ENCODE results near the gene ASIC2.

ASIC2 gene

DNA sequence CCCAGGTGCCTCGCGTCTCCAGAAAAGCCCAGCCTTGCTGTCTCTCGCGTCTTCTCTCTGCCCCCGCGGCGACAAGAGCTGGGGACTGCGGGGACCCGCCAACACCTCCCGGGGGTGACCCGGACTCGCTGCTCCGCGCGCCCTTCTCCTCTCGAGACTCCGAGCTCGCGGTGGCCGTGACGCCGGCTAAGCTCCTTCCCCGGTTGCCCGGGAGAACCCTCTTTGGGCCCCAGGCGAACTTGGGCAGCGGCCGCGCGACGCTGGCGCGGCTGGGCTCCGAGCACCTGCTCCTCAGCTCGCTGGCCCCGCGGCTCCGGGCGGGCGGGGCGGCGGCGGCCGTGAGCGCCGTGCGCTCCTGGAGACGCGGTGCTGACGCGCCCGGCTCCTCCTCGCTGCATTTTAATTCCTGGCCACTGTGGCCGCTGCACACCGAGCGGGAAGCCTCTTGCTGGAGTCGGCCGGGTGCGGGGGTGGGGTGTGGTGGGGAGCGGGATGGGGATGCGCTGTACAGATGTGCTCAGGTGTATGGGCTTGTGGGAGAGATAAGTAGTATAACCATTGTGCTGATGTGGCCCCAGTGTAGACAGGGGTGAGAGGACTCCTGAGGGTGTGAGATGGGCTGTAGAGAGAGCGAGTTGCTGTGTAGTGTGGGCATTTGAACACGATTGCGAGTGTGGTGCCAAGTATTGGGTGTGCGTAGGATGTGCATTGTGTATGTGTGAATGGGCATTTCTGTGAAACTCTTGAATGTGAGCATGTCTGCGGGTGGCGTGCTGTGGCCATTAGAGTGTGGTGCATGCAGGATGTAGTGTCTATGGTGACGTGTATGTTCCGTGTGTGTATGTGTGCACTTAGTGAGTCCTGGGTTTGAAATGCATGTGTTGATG lies at the start of gene ASIC2:
TSS of gene ASIC2 (minus strand) at position 315 of the 887 bp plus-strand sequence.
- no peak for DNase-seq

DNA sequence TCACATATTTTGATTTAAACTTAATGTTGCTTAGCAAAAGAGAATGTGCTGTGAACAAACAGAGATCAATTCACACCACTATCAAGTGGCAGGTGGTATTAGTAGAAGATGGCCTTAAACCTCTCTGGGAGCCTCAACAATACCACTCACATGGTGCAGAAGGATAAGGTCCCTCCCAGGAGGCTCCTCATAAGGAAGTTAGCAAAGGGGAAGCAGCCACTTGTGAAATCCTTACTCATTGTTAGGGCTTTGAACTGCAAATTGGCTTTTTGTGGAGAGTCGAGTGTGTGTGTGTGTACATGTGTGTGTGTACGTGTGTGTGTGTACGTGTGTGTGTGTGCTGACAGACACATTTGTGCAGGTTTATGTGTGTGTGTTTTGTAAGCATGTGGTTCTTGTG lies 48.9 kb upstream of the ASIC2 start:
- DNase-seq = no peak

DNA sequence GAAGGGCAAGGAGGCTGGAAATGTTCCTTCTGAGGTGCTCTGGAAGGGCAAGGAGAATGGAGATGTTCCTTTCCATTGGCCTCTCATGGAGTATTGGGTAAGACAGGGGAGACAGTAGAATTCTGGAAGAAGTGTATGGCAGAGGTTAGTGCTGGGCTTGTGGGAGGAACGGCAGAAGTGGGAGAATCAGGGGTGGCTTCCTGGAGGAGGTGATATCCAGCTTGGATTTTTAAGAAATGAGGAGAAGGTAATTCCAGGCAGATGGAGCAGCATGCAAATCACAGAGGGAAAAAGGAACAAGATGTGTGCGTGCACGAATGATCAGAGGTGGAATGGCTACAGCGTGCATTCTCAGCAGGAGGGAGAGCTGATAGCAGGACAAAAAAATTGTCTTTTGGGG lies 45.1 kb upstream of the ASIC2 start:
- DNase-seq = no peak

DNA sequence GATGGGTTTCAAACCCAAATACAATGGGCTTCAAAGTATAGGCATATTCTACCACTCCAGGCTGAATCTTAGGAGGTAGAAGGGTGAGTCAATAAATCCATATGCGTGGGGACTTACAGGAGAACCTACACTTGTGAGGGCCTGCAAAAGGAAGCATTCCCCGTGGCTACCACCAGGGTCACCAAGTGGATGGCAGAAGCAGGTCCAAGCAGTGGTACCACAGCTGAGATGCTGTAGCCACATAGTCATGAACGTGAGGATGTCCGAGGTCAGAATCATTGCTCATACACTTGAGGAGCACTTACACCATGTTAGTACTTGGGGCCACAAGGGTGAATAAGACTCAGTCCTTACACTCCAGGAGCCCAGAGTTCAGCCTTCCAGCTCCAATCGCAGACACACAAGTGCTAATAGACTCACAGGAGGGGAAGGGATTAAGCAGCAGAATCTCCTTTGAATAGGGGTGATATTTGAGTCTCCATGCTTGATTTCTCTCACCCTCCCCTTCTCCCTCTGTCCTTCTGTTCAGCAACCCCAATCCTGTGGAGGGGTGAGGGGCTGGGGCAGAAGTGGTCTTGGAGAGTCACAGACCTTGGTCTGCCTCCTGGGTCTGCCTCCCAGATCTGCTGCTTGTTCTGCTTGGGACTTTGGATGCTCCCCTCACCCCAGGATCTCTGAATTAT lies 42.5 kb upstream of the ASIC2 start:
- no peak for DNase-seq

DNA sequence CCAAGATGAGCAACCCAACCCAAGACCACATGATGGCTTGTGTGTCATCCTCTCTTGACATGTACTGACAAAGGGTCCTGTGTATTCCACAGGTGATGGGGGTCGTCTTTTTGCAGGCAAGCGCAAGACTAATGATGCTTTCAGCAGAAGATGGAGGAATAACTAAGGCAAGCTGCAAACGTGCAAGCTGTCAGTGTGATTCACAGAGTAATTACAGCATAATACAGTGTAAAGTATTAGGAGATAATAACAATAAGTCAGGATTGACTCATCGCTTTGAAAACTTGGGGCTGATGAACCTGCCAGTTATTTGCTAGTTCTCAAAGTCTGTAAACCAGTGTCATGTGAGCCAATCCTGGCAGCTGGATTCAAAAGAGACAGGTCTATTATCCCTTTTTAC lies 41.6 kb upstream of the ASIC2 start:
- no peak for DNase-seq

DNA sequence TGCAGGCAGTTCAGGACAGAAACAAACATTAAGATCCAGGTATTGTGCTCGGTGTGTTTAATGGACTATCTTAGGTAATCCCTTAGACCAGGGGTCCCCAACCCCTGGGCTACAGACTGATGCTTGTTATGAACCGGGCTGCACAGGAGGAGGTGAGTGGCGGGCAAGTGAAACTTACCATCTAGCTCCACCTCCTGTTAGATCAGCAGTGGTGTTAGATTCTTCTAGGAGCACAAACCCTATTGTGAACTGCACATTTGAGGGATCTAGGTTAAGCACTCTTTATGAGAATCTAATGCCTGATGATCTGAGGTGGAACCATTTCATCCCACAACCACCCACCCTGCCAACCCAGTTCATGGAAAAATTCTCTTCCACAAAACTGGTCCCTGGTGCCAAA lies 37.8 kb upstream of the ASIC2 start:
- no peak for DNase-seq

DNA sequence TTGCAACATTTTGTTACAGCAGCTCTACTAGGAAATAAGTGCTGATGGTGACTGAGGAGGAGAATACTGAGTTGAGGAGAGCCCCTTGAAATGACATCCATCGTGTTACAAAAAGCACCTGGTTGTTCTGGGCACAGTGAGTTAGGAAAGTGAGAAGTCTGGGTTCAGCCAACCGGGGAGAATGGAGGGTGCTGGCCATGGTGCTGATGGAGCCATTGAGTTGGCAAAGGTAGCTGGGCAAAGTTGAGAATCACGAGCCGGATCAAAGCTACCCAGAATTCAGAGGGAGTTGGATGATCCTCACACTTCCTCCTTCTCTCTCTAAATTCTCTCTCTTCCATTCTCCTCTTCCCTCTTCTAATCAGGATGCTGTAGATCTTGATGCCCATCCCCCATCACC lies 35.0 kb upstream of the ASIC2 start:
- DNase-seq = no peak

DNA sequence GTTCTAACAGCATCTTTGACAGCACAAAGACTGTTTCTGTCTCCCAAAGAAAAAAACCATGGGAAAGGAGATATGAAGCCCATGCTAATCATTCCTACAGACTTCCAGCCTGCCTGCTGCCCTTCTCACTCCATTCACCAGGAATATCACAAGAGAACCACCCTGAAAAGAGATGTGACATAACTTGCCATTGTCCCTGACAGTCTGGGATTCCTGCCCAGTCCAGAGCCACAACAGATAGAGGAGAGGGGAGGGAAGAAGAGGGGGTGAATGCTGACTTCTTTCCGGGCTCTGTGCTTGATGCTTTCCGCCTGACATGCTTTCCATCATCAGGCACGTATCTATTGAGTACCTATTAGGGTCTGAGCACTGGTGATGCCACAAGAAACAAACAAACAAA lies 31.6 kb upstream of the ASIC2 start:
- no peak for DNase-seq

DNA sequence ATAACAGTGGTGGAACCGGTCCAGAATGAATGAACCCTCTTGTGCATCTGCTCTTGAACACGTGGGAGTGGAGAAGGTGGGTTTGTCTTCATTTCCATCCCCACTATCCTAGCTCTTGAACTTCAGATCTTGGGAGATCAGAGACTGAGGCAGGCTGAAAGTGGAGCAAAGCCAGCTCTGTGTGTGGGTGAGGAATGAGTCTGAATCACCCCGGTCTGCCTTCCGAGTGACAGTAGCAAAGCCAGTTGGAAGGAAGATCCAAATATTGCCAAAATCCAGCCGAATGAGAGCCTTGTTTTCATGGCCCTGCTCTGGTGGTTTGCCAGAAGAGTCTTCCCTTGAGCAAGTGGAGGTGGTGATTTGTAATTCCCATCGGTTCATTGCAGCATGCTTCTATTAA lies 29.0 kb upstream of the ASIC2 start:
- DNase-seq = no peak

DNA sequence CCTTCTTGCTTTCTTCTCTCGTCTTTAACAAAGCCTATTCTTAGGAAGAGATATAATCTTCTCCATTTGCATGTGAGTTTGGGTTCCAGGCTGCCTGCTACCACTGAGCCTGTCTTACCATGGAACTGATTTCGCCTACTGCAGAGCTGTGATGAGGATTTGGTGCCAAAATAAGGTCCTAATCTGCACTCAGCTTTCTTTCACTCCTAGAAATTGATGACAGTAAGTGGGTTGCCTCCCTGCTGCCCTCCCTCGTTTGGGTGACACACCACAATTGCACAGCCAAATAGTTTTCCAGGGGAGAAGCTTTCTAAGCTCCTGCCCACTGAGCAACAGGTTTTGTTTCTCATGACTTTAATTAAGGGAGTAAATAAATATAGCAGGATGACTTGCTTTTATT lies 25.1 kb upstream of the ASIC2 start:
- no peak for DNase-seq

DNA sequence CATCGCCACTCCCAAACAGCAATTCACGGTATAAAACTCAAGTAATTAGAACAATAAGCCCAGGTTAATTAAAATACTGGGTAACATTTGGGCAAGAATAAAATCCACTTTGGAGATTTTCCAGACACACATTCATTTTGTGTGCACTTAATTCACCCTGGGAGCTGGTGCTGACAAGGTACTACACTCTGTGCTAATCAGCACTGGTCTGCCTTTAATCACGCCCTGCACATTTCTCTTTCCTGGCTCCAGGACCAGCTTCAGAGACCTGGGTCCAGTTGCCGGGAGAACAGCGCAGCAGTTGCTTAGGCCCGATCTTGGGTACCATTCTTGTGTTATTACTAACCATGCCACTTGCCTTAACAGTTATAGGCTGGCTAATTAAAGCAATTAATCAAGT lies 23.7 kb upstream of the ASIC2 start:
- no peak for DNase-seq

DNA sequence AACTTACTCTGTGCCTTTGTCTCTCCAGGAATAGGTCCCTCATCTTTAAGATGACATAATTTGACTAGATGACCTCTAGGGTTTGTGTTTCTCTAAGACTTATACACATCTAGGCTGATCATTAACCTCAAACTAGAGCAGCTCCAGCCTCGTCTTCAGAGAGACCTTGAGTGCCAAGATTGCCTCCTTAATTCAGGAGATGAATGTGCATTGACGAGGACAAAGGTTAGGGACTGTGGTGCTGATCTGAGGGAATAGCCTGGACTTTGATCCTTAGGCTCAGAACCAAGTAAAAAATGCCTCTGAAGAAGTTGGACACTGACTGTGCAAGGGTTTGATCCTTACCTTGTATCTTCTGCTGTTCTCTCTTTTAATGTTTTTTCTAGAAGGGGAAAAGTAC lies 17.2 kb upstream of the ASIC2 start:
- DNase-seq = no peak

DNA sequence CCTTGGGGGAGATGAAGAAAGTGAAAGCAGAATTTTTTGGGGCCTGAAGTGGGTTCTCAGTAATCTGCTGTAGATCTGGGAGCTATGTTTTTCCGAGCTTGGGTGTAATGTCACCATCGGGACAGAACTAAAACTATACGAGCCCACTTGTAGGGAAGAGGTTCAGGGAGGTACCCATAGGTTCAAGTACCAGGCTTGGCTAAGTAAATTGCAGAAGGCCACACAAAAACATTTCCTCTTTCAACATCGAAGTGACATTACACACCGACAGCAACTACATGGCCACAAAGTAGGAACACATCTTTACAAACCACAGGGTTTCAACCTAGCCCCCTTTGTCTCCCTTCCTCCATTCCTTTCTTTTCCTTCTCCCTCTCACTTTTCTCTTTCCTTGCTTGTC lies 10.2 kb upstream of the ASIC2 start:
- no peak for DNase-seq

DNA sequence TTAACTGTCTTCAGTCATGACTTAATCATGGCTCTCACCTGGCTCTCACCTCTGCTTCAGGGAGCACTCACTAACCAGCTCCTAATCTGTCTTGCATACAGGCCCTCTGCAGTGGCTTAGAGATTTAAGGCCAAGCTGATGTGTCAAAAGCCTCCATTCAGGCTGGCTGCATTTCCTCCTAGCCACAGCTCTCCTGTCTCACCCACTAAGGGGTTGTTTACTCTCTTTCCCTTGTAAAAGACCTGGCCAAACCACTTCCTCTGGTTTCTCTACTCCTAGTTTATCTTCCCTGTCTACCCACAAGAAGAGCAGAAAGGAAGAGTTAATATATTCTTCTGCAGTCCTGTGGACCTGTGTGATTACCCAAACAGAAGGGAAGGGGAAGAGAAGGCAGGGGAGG lies 9.3 kb upstream of the ASIC2 start:
- no peak for DNase-seq

DNA sequence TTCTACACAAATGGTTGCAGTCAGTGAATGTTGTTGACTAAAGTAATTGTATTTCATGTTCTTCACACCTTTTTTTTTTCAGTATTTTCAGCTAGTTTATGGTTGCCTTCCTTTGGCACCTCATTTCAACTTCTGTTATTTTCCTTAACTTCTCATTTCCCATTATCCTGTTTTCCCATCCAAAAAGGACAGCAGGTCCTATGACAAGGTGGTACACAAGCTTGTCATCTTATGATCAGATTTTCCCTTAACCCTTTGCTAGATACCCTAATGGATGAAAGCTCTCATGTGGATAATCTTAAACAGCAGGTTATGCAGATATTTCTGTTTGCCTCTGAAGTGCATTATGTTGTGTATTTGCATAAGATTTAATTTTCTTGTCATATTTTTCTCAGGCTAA lies 7.1 kb upstream of the ASIC2 start:
- DNase-seq = no peak

DNA sequence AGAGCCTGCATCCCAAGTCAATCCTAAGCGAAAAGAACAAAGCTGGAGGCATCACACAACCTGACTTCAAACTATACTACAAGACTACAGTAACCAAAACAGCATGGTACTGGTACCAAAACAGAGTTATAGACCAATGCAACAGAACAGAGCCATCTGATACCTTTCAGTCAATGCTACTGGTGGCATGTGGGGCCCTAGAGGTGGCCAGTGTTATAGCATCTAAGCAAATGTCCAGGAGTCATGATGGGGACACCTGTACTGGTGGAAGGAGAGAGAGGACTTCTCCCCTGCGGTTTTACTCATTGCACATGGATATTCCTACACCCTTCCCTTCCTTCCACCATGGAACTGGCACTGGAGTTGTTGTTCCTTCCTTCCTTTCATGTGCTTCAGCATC lies 6.0 kb upstream of the ASIC2 start:
- no peak for DNase-seq

DNA sequence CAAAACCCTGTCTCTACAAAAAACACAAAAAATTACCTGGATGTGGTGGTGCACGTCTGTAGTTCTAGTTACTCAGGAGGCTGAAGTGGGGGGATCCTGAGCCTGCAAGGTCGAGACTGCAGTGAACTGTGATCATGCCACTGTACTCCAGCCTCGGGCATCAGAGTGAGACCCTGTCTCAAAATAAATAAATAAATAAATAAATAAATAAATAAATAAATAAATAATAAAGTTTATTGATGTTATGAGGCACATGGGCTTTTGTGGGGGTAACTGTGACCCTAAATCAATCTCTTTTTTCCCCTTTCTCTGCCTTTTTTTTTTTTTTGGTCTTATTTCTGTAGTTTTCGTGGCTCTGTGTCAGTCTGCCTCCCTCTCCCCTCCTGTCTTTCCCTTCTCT lies 4.5 kb upstream of the ASIC2 start:
- no peak for DNase-seq

DNA sequence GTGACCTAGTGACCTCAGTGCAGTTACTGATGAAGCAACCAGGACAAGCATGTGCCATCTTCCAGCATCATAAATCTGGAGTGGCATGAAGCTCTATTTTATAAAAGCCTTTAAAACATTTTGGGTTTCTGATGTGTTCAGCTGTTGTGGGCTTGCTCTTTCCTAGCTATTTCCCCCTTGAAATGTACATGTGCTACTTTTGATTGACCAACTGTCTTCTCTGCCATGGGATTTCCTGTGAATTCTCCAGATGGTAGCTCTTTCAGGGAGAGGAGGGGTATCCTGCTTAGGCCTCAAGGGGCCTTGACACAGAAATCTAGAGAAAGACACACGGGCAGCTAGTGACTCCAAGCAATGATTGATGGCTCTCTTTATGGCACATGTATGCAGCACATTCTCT lies 1.9 kb upstream of the ASIC2 start:
- no peak for DNase-seq

DNA sequence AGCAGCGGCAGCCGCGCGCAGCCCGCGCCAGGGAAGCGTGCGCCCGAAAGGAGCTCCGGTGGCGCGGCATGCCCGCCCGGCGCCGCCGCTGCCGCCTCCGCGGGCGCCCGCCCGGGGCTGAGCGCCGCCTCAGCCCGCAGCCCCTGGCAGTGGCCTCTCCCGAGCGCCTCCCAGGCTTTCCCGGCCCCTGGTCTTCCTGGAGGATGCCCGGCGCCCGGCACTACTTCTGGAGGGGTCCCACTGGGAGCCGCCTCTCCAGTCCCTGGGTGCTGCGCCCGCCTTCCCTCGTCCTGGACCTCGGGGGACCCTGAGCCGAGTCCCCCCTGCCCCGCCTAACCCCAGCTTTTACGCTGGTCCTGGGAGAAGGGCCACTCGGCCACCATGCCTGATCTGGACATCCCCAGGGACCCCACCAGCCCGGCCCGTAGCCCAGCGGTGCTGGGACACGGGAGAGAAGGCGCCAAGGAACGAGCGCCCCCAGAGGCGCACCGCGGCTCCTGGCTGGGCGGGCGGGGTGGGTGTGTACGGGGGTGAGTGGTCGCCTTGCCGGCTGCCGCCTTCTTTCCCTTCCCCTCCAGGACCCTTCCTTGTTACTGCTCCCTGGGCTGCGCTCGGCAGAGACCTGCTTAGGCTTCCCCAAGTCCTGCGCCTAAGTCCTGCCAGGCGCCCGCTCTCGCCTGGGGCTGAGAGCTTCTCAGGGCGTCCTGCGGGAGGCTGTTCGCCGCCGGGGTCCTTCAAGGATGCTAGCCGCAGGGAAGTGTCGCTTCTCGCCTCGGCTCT lies 704 bp downstream of the ASIC2 start:
- DNase-seq = no peak

DNA sequence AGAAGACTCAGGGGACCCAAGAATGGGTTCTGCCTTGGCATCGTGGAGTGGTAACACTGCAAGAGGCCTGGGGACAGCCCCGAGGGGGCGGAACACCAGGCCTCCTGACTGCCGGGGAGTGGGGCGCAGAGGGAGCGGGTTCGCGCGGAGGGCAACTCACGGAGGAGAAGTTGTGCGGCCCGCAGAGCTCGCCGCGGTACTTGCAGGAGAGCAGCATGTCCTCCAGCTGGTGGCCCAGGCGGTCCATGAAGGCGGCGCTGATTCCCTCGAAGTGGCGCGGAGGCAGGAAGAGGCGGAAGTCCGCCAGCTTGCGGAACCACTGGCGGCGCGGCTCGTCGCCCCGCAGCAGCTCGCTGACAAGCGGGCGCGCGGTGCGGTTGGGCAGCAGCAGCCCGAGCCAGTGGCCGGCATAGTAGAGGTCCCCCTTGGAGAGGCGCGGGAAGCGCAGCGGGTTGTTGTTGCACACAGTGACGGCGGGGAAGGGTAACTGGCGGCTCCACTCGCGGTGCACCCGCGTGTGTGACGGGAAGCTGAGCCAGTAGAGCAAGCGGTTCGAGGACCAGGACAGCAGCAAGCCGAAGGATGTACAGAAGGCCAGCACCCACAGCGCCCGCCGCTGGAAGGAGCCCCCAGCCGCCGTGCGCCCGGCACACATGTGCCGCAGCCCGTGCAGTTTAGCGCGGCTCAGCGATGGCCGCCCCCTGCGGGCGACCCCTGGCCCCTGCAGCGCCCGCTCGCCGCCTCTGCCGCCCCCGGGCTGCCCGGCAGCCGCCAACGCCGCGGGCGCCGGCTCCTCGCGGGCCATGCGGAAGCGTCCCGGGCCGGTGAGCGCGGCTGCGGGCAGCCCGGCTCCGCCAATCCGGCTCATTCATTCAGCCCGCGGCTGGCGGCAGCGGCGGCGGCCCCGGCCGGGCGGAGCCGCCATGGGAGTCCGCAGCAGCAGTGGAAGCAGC lies 1.6 kb downstream of the ASIC2 start:
- DNase-seq = no peak

DNA sequence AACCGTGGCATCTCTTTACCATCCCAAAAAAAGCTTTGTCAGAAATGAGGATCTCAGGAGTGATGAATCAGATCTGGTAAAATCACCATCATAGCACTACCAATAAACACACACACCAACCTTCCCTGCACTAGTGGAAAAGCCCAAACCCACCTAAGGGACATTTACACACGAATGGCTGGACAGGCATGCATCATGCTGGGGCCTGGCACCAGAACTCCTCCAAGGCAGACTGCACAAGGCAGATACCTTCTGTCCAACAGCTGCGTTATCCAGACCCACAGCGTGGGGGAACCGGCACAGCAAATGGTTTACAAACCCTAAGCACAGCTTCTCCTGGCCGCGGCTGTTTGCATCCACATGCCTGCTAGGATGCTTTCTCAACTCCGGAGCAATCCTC lies 2.8 kb downstream of the ASIC2 start:
- no peak for DNase-seq

DNA sequence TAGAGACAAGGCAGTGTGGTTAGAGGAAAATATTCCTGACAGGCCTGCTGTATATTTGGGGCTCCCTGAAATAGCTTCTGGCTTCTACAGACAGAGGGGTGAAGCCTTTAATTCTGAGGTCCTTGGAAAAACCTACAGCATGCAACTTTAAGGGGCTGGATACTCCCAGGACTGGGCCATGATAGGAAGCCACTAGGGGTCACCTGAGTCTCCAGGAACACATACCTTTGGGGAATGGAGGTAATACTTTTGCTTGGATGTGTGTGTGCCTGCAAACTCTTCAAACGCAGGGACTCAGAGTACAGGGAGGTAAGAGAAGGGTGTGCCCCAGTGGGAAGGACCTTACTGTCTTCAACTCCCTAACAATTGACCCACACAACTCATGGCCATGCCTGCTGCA lies 4.1 kb downstream of the ASIC2 start:
- no peak for DNase-seq

Measured in activated CD4-positive, alpha-beta T cell treated with anti-CD3 and anti-CD28 coated beads, Interleukin-2, amount 50 U/mL, for 1 hour (primary cell).